ENCODE measurements around the gene CD52.

The CD52 gene

DNA sequence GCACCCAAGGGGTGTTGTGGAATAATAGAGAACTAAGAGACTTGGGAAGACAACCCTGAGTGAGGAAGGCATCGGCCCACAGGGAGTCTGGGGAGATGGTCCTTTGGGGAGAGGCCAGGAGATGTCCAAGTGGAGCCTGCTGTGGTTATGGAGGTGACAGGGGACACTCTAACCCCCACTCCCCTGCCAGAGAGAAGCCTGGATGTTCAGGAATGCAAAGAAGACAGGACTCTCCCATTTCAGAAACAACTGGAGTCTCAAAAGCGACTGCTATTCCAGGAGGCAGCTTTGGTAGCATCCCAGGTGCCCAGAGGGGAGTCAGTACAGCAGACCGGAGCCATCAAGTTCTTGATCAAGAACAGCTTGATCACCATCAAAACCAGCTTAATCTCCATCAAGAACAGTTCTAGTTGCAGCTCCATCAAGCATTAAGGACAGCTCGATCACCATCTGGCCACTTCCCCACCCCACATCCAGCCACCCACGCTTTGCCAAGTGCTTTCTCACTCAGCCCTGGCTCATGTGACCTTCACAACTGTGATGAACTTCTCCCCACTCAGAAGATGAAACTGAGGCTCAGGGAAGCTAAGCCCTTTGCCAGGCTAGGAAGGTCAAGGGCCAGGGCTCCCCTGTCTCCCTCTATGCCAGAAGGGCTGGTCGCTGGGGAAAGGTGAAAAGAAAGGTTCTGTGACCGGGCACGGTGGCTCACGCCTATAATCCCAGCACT lies 743 bp downstream of the CD52 start:
- TF ChIP-seq, protein P1, sequence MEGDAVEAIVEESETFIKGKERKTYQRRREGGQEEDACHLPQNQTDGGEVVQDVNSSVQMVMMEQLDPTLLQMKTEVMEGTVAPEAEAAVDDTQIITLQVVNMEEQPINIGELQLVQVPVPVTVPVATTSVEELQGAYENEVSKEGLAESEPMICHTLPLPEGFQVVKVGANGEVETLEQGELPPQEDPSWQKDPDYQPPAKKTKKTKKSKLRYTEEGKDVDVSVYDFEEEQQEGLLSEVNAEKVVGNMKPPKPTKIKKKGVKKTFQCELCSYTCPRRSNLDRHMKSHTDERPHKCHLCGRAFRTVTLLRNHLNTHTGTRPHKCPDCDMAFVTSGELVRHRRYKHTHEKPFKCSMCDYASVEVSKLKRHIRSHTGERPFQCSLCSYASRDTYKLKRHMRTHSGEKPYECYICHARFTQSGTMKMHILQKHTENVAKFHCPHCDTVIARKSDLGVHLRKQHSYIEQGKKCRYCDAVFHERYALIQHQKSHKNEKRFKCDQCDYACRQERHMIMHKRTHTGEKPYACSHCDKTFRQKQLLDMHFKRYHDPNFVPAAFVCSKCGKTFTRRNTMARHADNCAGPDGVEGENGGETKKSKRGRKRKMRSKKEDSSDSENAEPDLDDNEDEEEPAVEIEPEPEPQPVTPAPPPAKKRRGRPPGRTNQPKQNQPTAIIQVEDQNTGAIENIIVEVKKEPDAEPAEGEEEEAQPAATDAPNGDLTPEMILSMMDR (IDR thresholded peaks at IDR 0.05; ENCODE audit: low read depth, low read length) = no peak
- no peak for DNase-seq (ENCODE audit: extremely low read depth, low read depth)

DNA sequence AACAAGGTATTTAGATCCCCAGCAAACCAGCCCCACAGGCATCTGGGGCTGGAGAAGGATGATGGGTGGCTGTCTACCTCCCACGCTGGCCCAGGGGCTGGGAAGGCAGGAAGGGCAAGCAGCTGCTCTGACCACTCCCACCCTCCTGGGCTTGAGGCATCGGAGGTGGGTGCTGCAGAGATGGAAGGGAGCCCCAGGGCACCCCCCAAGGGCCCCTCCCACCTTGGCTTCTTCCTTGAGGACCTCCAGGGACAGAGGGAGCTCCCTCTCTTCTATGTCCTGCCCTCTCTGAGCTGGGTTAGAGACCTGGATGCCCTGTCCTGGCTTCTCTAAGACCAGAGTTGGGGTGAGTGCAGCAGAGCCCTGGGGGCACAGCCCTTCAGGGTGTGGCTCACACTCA lies 3.1 kb downstream of the CD52 start:
- TF ChIP-seq, protein P1 (IDR thresholded peaks at IDR 0.05; ENCODE audit: low read depth, low read length) = no peak
- no peak for DNase-seq (ENCODE audit: extremely low read depth, low read depth)

DNA sequence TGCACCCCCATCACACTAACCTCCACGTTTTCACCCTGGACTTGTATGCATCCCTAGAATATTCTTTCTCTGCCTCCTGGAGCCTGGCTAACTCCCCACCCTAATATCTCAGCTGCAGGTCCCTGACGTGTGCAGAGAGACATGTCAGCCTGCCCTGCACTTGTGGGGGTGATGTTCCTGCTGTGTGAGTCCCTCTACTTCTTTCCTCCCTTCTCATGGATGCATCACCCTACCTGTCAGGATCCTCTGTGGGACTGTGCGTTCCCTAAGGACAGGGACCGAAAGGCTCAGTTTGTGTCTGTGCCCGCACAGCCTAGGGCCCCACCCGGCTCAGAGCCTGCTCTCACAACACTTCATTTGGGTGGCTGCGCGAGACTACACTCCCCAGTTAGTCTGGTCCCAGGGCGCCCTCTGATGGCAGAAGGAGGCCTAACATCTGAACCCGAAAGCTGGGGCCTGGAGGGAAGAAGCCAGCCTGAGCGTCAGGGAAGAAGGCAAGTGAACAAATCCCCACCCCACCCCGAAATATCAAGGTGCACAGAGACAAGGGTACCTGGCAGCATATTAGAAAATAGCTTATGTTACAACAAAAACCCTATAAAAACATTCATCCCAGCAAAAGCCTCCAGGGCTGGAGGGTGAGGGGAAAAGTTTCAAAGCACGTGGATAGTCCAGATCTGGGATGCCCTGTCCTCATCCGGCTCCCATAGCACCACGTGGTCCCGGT lies 3.7 kb downstream of the CD52 start:
- TF ChIP-seq, protein P1 (IDR thresholded peaks at IDR 0.05; ENCODE audit: low read depth, low read length) = peak; percentile 92
- peak; percentile 59 for DNase-seq (ENCODE audit: extremely low read depth, low read depth)

DNA sequence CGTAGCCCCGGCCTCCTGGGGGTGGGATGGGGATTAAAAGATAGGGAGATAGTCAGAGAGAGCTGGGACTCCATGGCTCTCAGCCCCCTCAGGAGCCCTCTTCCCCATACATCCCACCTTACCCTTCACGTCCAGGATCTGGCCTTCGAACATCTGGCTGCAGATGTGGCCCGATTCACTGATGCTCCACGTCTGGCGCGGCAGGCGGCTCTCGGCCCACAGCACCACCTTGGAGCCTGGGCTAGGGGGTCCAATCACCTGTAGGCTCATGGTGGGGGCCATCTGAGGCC lies 4.2 kb downstream of the CD52 start:
- TF ChIP-seq, protein P1 (IDR thresholded peaks at IDR 0.05; ENCODE audit: low read depth, low read length) = no peak
- DNase-seq (ENCODE audit: extremely low read depth, low read depth) = no peak

DNA sequence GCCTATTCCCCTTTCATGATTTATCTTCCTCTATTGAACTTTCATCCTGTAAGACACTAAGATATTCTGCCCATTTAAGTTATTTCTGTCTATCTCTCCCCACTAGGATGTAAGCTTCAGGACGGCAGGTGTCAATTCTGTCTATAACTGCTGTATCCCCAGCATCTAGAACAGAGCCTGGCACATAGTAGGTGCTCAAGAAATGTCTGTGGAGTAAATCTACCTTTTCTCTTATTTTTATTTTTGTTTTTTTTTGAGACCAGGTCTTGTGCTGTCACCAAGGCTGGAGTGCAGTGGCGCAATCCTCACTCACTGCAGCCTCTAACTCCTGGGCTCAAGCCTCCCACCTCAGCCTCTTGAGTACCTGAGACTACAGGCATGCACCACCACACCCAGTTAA lies 5.6 kb downstream of the CD52 start:
- no peak for DNase-seq (ENCODE audit: extremely low read depth, low read depth)
- TF ChIP-seq, protein P1 (IDR thresholded peaks at IDR 0.05; ENCODE audit: low read depth, low read length) = no peak

DNA sequence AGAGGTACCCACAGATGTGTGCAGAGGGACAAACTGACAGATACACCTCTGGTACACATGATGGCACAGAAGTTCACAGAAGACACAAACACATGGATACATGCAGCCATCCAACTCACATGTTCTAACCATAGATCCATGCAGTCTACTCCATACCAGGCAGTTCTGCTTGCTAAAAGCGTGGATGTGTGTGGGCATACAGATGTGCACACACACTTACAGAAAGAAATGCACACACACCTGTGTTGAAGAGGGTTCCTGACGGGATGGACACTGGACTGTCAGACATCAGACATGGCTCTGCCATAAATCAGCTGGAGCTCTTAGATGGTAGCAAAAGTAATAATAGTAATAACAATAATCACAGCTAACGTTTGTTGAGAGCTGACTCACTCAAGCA lies 6.8 kb downstream of the CD52 start:
- TF ChIP-seq, protein P1 (IDR thresholded peaks at IDR 0.05; ENCODE audit: low read depth, low read length) = no peak
- no peak for DNase-seq (ENCODE audit: extremely low read depth, low read depth)

DNA sequence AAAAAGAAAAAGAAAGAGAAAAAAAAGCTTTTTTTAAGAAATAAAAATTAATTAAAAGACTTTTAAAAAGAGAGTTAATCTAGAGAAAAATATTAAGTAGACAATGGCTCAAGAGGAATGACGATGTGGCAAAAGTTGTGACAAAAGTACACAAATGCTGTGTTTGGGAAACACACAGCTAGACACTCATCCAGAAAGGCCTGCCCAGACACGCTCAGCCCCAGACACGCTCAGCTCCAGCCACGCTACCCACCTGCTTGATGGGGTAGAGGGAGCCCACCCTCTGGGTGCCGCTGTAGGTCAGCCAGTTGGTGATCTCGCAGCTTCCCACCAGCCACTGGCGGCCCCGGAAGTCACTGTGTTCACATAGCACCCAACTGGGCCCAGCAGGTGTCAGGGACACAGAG lies 10.2 kb downstream of the CD52 start:
- TF ChIP-seq, protein P1 (IDR thresholded peaks at IDR 0.05; ENCODE audit: low read depth, low read length) = no peak
- no peak for DNase-seq (ENCODE audit: extremely low read depth, low read depth)
